Measurements from ENCODE around the gene EEIG1. TPM values are rescaled to one million over a fixed set of nuclear protein-coding genes. Genes with fewer than 3 reads are reported as not detected.

EEIG1 gene
- total and polyA plus RNA-seq, 10 of the 15 experiments (the other 5 are each of a cell fraction or from before 2014, with no cell fraction given): 1.2 to 75.9 (median 9.0) TPM

DNA sequence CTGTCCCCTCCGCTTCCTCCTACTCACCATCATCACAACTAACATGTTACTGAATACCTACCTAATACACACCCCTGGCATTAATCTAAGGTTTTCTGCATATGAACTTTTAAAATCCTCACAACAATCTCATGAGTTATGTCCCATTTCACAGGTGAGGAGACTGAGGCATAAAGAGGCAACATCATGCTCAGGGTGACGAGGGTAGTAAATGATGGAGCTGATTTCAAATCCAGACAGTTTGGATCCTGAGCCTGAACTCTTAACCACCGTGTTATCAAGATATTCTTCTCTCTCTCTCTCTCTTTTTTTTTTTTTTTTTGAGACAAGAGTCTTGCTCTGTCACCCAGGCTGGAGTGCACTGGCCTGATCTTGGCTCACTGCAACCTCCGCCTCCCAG, 12.9 kb upstream of the EEIG1 start (continued):
- TF ChIP-seq SIN3A (IDR thresholded peaks at IDR 0.05; ENCODE audit: low read depth, low read length): no peak
- TF ChIP-seq PAX5 (IDR thresholded peaks at IDR 0.05; ENCODE audit: borderline replicate concordance, low read depth, low read length): no peak
- TF ChIP-seq RAD21 (IDR thresholded peaks at IDR 0.05; ENCODE audit: insufficient read depth, low read depth, low read length): no peak
- no peak for TF ChIP-seq MYC (IDR thresholded peaks at IDR 0.05; ENCODE audit: insufficient read depth, insufficient read length, insufficient replicate concordance, low read length, severe bottlenecking)
- no peak for TF ChIP-seq RFX5 (IDR thresholded peaks at IDR 0.05; ENCODE audit: low read depth, low read length)
- TF ChIP-seq, protein P1, sequence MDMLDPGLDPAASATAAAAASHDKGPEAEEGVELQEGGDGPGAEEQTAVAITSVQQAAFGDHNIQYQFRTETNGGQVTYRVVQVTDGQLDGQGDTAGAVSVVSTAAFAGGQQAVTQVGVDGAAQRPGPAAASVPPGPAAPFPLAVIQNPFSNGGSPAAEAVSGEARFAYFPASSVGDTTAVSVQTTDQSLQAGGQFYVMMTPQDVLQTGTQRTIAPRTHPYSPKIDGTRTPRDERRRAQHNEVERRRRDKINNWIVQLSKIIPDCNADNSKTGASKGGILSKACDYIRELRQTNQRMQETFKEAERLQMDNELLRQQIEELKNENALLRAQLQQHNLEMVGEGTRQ (IDR thresholded peaks at IDR 0.05; ENCODE audit: borderline replicate concordance, low read depth, low read length): no peak
- TF ChIP-seq BACH1 (IDR thresholded peaks at IDR 0.05; ENCODE audit: borderline replicate concordance): no peak

DNA sequence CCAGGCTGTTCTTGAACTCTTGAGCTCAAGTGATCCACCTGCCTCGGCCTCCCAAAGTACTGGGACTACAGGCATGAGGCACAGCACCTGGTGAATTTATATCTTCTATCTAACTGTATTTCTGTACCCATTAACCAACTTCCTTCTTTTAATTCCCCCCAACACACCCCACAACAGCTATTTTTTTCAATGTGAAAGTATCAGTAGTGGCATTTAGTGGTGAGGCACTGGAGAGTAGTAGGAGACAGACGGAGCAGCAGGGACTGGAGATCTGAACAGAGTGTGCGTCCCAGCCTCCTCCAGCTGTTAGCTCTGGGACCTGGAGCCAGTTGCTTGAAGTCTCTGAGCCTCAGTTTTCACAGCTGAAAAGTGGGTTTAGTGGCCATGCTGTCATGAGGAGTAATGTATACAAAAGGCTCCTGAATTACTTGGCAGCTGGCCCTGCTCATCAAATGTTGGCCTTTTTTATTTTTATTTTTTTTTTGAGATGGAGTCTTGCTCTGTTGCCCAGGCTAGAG, 11.0 kb upstream of the EEIG1 start:
- Histone ChIP-seq H4K20me1 (ENCODE audit: control insufficient read depth, insufficient read depth) (no peaks in the 10 kb centered on the region), H2AFZ (ENCODE audit: control insufficient read depth, low read depth, low read length) (no peak overlapping the region), H3K4me1 (ENCODE audit: control insufficient read depth, insufficient read depth, low read length) (peaks cover 15% of the 10 kb centered on the region), H3K79me2 (ENCODE audit: control insufficient read depth, insufficient read depth, low read length) (no peaks in the 10 kb centered on the region), H3K4me2 (ENCODE audit: control insufficient read depth, insufficient read depth) (no peak overlapping the region), H3K4me3 (no peak overlapping the region), H3K9ac (ENCODE audit: control insufficient read depth, insufficient read depth, low read length) (no peak overlapping the region), H3K36me3 (ENCODE audit: control insufficient read depth in 2 of 2, insufficient read depth in 2 of 2, low read length in 1 of 2) (no peaks in the 10 kb centered on the region), H3K27me3 (replicated peaks in 1 of 2; ENCODE audit: control insufficient read depth in 2 of 2, insufficient read depth in 2 of 2, low read length in 1 of 2) (no peaks in the 10 kb centered on the region), H3K9me3 (replicated peaks; ENCODE audit: control insufficient read depth, insufficient read depth, low read length) (no peaks in the 10 kb centered on the region), H3K27ac (ENCODE audit: control insufficient read depth, insufficient read depth) (no peak overlapping the region)
- CTCF ChIA-PET: interaction anchor here (0.6 to 1.0 kb wide), 3 partner anchors 15 to 128 kb away, joined by 3 read pairs; no protein-coding TSS in a partner anchor
- WGBS (ENCODE audit: insufficient coverage, insufficient replicate concordance, low lambda C conversion rate, missing lambda C conversion rate): 71% methylated on average over 3 of the region's 3 CpGs
- POLR2A ChIA-PET: interaction anchor here (1.0 kb wide), 1 partner anchor 186 kb away, joined by 3 read pairs; no protein-coding TSS in a partner anchor
- no TSS peak for BruUV-seq (replicated peaks)
- intact Hi-C loops (cut with micrococcal nuclease; ENCODE audit: unreplicated experiment) (no loop called here), in situ Hi-C loops (cut with MboI) (no loop called here)
- no peak for FAIRE-seq
- no peak for DNase-seq (ENCODE audit: low read depth, low spot score)
- RAD21 ChIA-PET (ENCODE audit: unreplicated experiment): no interaction called here
- peak; percentile 25; the same call in 2 of the 3 replicates for ATAC-seq
- SMC1A ChIA-PET (ENCODE audit: uncharacterized antibody, unreplicated experiment): interaction anchor here (1.2 kb wide), 1 partner anchor 11 kb away, joined by 3 read pairs; no protein-coding TSS in a partner anchor
- TF ChIP-seq ZBED1 (IDR thresholded peaks at IDR 0.05; ENCODE audit: borderline replicate concordance) (no peak), NFIC (IDR thresholded peaks at IDR 0.05; ENCODE audit: low read depth, low read length) (no peak), CHD1 (IDR thresholded peaks at IDR 0.05; ENCODE audit: low read depth, low read length) (no peak), ASH2L (IDR thresholded peaks at IDR 0.05; ENCODE audit: borderline replicate concordance, low read depth) (no peak), SMAD5 (IDR thresholded peaks at IDR 0.05; ENCODE audit: low read depth) (no peak)
